Neural crest cell (in vitro differentiated cells): ENCODE measurements around the gene RASSF4. TPM values are rescaled to one million over a fixed set of nuclear protein-coding genes. Genes with fewer than 3 reads are reported as not detected.

Experiments
- DNase-seq: peaks from one replicate; pipeline ENCODE4 v3.0.0; 2021; ENCODE audit warnings: low read depth, mixed read lengths, low spot score
- H3K27ac Mint-ChIP-seq: one replicate; pipeline ENCODE4 v1.8.0; 2021; ENCODE audit warnings: mild to moderate bottlenecking, mixed read lengths; ENCODE audit not compliant: unreplicated experiment
- H3K27me3 Mint-ChIP-seq: 2 replicates; pipeline ENCODE4 v1.8.0; 2021; ENCODE audit warnings: low read depth, mild to moderate bottlenecking, mixed read lengths
- H3K36me3 Mint-ChIP-seq: 2 replicates; pipeline ENCODE4 v1.8.0; 2021; ENCODE audit warnings: low read depth, mild to moderate bottlenecking, mixed read lengths
- H3K4me1 Mint-ChIP-seq: 2 replicates; pipeline ENCODE4 v1.8.0; 2021; ENCODE audit warnings: mixed read lengths
- H3K4me3 Mint-ChIP-seq: one replicate; pipeline ENCODE4 v1.8.0; 2021; ENCODE audit warnings: mild to moderate bottlenecking, mixed read lengths
- H3K9me3 Mint-ChIP-seq: 2 replicates; pipeline ENCODE4 v1.8.0; 2021; ENCODE audit warnings: mixed read lengths
- total RNA-seq: library from RNA; stranded (reverse); gene quantifications from 2 replicates; pipeline ENCODE4 v1.2.1, GENCODE V29; 2021
- TF ChIP-seq, protein P1 (sequence below): fragments of 200-600 bp; sonication (generic); conservative IDR thresholded peaks from 2 replicates; pipeline ENCODE4 v1.5.0; 2021; ENCODE audit warnings: antibody characterized with exemption, mild to moderate bottlenecking

The RASSF4 gene
- total RNA-seq, 1 donor from 2014 or later: 18.6 TPM

DNA sequence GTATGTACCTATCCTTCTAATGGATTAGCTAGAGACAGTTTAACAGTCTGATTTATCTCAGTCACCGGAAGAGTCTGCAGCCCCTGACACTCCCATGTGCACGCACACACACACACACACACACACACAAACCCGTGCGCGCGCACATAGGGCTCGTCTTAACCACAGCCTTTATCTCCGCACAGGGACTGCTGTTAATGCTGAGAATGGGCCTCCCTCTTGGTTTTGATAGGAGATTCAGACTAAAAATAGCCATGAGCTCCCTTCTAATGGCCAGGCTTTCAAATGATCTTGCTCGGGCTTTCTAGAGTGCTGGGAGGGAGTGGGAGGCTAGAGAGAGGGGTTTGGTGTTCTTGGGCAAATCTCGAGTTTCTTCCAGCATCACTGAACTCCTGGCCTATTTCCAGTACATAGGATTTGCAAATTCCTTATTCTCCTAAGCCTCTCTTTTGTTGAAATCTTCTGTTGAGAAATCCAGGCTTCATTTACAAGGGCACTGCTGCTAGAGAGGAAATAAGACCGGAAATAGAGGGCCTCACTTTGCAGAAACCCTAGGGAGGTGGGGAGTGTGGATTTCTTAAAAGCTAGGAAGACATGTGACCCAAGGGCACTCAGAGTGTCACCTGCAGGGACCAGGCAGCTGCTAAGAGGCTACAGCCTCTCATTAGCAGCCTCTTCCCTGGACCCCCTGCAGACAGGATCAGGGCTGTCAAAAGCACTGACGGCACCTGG is 46.1 kb upstream of the RASSF4 start:
- H3K27ac Mint-ChIP-seq: no peak overlapping the region
- peaks cover 26% of the 10 kb centered on the region for H3K4me1 Mint-ChIP-seq

DNA sequence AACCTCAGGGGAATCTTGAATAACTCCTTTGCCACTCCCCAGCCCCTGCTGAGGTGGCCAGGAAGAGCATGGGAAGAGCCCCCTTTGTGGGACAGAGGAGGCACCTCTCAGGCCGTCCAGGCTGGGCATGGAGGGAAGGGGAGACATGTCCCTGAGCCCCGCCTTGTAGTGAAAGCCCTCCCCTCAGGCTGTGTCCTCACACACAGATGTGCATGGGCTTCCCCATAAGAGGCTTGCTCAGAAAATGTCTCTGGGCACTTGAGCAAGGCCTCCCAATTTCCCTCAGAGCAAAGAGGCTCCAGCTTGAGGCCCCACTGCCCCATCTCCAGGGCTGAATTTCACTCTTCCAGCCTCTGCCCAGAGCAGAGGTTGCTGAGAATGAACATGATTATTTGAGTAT is 44.7 kb upstream of the RASSF4 start:
- DNase-seq: no peak
- H3K36me3 Mint-ChIP-seq: peaks cover 7% of the 10 kb centered on the region
- peaks cover 11% of the 10 kb centered on the region for H3K9me3 Mint-ChIP-seq
- TF ChIP-seq, protein P1, sequence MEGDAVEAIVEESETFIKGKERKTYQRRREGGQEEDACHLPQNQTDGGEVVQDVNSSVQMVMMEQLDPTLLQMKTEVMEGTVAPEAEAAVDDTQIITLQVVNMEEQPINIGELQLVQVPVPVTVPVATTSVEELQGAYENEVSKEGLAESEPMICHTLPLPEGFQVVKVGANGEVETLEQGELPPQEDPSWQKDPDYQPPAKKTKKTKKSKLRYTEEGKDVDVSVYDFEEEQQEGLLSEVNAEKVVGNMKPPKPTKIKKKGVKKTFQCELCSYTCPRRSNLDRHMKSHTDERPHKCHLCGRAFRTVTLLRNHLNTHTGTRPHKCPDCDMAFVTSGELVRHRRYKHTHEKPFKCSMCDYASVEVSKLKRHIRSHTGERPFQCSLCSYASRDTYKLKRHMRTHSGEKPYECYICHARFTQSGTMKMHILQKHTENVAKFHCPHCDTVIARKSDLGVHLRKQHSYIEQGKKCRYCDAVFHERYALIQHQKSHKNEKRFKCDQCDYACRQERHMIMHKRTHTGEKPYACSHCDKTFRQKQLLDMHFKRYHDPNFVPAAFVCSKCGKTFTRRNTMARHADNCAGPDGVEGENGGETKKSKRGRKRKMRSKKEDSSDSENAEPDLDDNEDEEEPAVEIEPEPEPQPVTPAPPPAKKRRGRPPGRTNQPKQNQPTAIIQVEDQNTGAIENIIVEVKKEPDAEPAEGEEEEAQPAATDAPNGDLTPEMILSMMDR: no peak
- H3K4me1 Mint-ChIP-seq: peaks cover 20% of the 10 kb centered on the region
- H3K27ac Mint-ChIP-seq: no peak overlapping the region
- no peaks in the 10 kb centered on the region for H3K27me3 Mint-ChIP-seq
- no peak overlapping the region for H3K4me3 Mint-ChIP-seq

More for the DNA sequence above, 46.1 kb upstream of the RASSF4 start:
- Mint-ChIP-seq H3K4me3 (no peak overlapping the region), H3K27me3 (no peaks in the 10 kb centered on the region), H3K36me3 (peaks cover 7% of the 10 kb centered on the region), H3K9me3 (peaks cover 11% of the 10 kb centered on the region)
- DNase-seq: no peak
- TF ChIP-seq, protein P1: no peak

DNA sequence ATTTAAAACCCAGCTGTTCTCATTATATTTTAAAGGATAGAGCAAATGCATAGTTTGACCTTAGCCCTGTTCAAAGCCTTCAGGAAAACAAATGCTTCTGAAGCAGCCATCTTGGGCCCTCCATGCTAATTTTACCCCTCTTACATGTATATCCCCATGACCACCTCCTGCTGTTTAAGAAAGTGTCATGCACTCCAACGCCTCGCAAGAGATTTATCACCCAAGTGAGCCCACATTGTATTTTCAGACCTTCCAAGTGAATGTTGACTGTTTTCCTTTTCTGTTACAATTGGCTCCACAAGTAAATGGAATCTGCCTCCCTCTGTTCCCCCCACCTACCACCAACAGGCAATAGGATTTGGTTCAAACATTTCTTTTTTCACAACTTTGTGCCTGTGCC is 43.2 kb upstream of the RASSF4 start:
- no peak for DNase-seq
- no peak overlapping the region for H3K27ac Mint-ChIP-seq
- TF ChIP-seq, protein P1: no peak
- H3K27me3 Mint-ChIP-seq: no peaks in the 10 kb centered on the region
- peaks cover 7% of the 10 kb centered on the region for H3K4me1 Mint-ChIP-seq
- H3K36me3 Mint-ChIP-seq: peaks cover 7% of the 10 kb centered on the region
- H3K9me3 Mint-ChIP-seq: peaks cover 11% of the 10 kb centered on the region
- no peak overlapping the region for H3K4me3 Mint-ChIP-seq

DNA sequence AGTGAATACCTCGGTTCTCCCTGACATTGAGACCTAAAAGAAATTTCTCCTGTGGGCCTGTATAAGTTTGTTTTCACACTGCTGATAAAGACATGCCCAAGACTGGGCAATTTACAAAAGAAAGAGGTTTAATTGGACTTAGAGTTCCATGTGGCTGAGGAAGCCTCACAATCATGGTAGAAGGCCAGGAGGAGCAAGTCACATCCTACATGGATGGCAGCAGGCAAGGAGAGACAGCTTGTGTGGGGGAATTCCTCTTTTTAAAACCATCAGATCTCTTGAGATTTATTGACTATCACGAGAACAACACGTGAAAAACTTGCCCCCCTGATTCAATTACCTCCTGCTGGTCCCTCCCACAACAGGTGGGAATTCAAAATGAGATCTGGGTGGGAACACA is 41.8 kb upstream of the RASSF4 start:
- H3K27me3 Mint-ChIP-seq: no peaks in the 10 kb centered on the region
- peak overlapping the region; percentile 54 for H3K27ac Mint-ChIP-seq
- peaks cover 7% of the 10 kb centered on the region for H3K36me3 Mint-ChIP-seq
- H3K9me3 Mint-ChIP-seq: peaks cover 11% of the 10 kb centered on the region
- TF ChIP-seq, protein P1: no peak
- DNase-seq: no peak
- H3K4me1 Mint-ChIP-seq: peaks cover 7% of the 10 kb centered on the region
- no peak overlapping the region for H3K4me3 Mint-ChIP-seq

DNA sequence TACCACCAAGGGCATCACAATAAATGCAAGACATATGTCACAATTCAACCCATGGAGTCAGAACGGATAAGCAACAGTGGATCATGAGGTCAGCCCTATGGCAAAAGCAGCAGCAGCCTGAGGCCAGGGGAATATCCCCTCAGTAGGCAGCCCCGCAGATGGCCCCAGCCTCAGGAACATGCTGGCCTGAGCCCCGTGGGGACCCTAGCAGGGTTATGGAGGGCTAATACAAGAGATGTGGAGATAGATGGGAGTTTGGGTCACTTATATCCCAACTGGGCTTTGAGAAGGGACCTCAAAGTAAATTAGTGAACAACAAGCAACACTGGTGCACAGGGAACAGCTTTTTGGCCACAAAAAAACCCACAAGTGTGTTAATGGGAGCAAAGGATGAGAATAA is 39.4 kb upstream of the RASSF4 start:
- Mint-ChIP-seq H3K4me1 (no peaks in the 10 kb centered on the region), H3K27ac (no peak overlapping the region), H3K9me3 (peaks cover 11% of the 10 kb centered on the region), H3K4me3 (no peak overlapping the region), H3K27me3 (no peaks in the 10 kb centered on the region), H3K36me3 (peaks cover 7% of the 10 kb centered on the region)
- DNase-seq: no peak
- TF ChIP-seq, protein P1: no peak
